ENCODE measurements around the gene CTXND1. TPM values are rescaled to one million over a fixed set of nuclear protein-coding genes. Genes with fewer than 3 reads are reported as not detected.
"Not testable (repeated sequence)": the region's sequence is repeated elsewhere in the genome, so short reads cannot be mapped to it uniquely, and the experiment has no call there.

Gene CTXND1
- total RNA-seq, 2 donors from 2014 or later: not detected

GRCh38 chr15:80163897-80164296 lies 88.1 kb downstream of the CTXND1 start:
- no peak overlapping the region for H3K27ac Mint-ChIP-seq
- H3K27me3 Mint-ChIP-seq: no peaks in the 10 kb centered on the region
- peaks cover 6% of the 10 kb centered on the region for H3K36me3 Mint-ChIP-seq (ENCODE audit: low read depth)
- no peak overlapping the region for H3K4me3 Mint-ChIP-seq
- H3K9me3 ChIP-seq (ENCODE audit: control insufficient read depth, low read length, poor library complexity, severe bottlenecking): no peaks in the 10 kb centered on the region
- peaks cover 7% of the 10 kb centered on the region for H3K4me1 Mint-ChIP-seq
- ATAC-seq (no peak), DNase-seq (no peak)

- no peak overlapping the region for H3K4me3 Mint-ChIP-seq
- peaks cover 7% of the 10 kb centered on the region for H3K4me1 Mint-ChIP-seq
- ATAC-seq (no peak), DNase-seq (no peak)
- H3K36me3 Mint-ChIP-seq (ENCODE audit: low read depth): peaks cover 6% of the 10 kb centered on the region
- no peaks in the 10 kb centered on the region for H3K27me3 Mint-ChIP-seq
- H3K27ac Mint-ChIP-seq: no peak overlapping the region
- no peaks in the 10 kb centered on the region for H3K9me3 ChIP-seq (ENCODE audit: control insufficient read depth, low read length, poor library complexity, severe bottlenecking)
These were observed 88.8 kb downstream of the CTXND1 start for GRCh38 chr15:80163217-80163616.

DNA sequence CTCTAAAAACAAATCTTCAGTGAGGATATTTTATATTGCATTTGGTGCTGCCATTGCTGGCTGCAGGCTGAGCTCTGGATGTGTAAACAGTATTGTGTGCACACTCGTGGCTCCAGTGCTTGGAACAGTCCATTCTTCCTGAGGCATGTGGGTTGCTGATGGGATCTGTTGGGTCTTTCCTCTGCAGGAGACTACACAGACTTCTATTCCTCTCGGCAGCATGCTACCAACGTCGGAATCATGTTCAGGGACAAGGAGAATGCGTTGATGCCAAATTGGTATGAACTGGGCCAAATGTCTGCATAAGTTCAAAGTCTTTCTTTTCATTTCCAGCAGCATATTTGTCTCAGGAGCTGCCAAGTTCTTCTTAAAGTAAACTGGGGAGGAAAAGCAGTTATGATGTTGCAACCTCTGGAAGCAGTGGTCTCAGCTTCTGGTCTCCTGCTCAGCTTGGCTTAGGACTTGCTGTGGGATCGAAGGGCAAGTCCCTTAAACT lies 89.9 kb downstream of the CTXND1 start:
- no peaks in the 10 kb centered on the region for H3K27me3 Mint-ChIP-seq
- H3K36me3 Mint-ChIP-seq (ENCODE audit: low read depth): peaks cover 6% of the 10 kb centered on the region
- ATAC-seq: no peak
- no peak overlapping the region for H3K4me3 Mint-ChIP-seq
- H3K4me1 Mint-ChIP-seq: peaks cover 7% of the 10 kb centered on the region
- DNase-seq: no peak
- no peak overlapping the region for H3K27ac Mint-ChIP-seq
- no peaks in the 10 kb centered on the region for H3K9me3 ChIP-seq (ENCODE audit: control insufficient read depth, low read length, poor library complexity, severe bottlenecking)

DNA sequence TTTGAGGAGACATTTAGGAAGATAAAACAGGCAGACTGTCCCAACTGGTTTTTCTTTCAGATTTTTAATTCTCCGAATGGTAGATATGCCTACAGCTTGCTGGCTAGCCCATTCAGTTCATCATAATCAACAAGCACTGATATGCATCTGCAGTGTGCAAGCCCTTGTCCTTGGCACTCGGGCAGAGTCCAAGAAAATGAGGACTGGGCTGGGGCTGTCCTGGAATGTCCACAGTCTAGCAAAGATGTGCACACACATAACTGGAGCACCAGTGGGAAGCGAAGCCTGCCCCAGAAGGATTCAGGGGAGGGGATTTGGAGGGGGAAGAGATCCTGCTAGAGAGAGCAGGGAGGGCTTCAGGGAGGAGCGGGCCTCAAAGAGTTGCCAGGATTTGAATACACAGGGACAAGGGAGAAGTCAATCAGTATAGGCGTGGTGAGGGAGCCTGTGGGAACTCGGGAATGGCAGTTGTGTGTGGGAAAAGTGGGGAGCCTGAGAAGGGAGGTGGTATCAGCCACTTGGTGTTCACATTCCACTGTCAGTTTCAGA lies 90.5 kb downstream of the CTXND1 start:
- no peak overlapping the region for H3K4me3 Mint-ChIP-seq
- H3K36me3 Mint-ChIP-seq (ENCODE audit: low read depth): peaks cover 6% of the 10 kb centered on the region
- H3K9me3 ChIP-seq (ENCODE audit: control insufficient read depth, low read length, poor library complexity, severe bottlenecking): no peaks in the 10 kb centered on the region
- H3K4me1 Mint-ChIP-seq: peaks cover 7% of the 10 kb centered on the region
- DNase-seq (no peak), ATAC-seq (no peak)
- H3K27ac Mint-ChIP-seq: peak overlapping the region; percentile 39
- no peaks in the 10 kb centered on the region for H3K27me3 Mint-ChIP-seq

- Mint-ChIP-seq H3K4me3 (no peak overlapping the region), H3K27me3 (no peaks in the 10 kb centered on the region), H3K36me3 (ENCODE audit: low read depth) (peaks cover 6% of the 10 kb centered on the region), H3K4me1 (peaks cover 7% of the 10 kb centered on the region), H3K27ac (peak overlapping the region; percentile 39)
- DNase-seq (no peak), ATAC-seq (peak; percentile 73)
- no peaks in the 10 kb centered on the region for H3K9me3 ChIP-seq (ENCODE audit: control insufficient read depth, low read length, poor library complexity, severe bottlenecking)
These were observed 91.3 kb downstream of the CTXND1 start for GRCh38 chr15:80160570-80161156.

DNA sequence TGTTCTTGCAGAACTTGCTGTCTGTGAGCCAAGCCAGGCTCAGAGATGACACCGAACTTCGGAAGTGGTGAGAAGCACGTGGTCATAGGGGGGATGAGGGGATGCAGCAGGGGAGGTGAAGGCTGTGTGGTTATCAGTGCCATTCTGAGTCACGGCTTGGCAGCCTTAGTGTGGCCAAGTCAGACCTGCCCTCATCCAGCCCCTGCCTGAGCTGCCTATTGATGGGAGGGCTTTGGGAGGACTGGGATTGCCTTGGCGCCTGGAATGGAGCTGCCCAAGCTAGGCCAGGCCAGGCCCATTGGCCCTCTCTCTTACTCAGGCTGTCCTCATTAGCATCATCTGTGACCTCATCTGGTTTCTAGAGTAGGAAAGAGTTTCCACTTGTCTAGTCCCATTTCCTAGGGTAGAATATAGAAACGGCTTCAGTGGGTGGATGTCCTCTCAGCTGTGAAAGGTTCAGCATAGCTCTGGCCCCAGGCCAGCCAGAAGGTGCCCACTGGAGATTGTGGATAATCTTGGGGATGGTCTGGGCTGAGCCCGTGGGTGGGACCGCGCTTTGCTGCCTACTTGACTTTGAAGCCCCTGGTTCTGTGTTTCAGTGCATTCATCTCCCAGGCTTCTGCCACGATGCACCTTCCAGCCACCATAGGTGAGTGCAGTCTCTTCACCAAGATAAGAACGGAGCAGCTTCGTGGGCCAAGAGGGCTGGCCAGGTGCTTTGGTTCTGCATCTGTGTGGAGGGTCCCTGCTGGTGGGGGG lies 92.0 kb downstream of the CTXND1 start:
- no peak for DNase-seq
- H3K9me3 ChIP-seq (ENCODE audit: control insufficient read depth, low read length, poor library complexity, severe bottlenecking): no peaks in the 10 kb centered on the region
- Mint-ChIP-seq H3K27me3 (no peaks in the 10 kb centered on the region), H3K4me3 (no peak overlapping the region), H3K4me1 (peaks cover 9% of the 10 kb centered on the region), H3K27ac (peak overlapping the region; percentile 39), H3K36me3 (ENCODE audit: low read depth) (peaks cover 6% of the 10 kb centered on the region)
- ATAC-seq: no peak

DNA sequence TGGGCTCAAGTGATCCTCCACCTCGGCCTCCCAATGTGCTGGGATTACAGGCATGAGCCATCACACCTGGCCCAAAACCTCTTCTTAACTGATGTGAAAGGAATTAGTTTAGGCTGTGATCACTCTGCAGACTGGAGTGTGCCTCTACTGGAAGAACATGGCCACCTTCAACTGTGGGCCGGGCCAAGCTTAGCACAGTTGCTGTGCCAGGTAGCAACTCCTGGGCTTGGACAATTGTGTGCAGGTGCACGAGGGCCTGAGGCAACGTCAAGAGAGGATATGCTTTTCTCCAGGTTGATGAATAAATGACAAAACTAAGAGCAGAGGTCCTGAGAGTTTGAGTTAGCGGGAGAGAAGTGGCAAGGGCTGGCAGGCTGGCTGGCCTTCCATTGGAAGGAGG lies 92.7 kb downstream of the CTXND1 start:
- H3K9me3 ChIP-seq (ENCODE audit: control insufficient read depth, low read length, poor library complexity, severe bottlenecking): no peaks in the 10 kb centered on the region
- DNase-seq: no peak
- Mint-ChIP-seq H3K36me3 (ENCODE audit: low read depth) (peaks cover 6% of the 10 kb centered on the region), H3K4me1 (peaks cover 14% of the 10 kb centered on the region), H3K27ac (no peak overlapping the region), H3K4me3 (no peak overlapping the region), H3K27me3 (no peaks in the 10 kb centered on the region)
- ATAC-seq: no peak

DNA sequence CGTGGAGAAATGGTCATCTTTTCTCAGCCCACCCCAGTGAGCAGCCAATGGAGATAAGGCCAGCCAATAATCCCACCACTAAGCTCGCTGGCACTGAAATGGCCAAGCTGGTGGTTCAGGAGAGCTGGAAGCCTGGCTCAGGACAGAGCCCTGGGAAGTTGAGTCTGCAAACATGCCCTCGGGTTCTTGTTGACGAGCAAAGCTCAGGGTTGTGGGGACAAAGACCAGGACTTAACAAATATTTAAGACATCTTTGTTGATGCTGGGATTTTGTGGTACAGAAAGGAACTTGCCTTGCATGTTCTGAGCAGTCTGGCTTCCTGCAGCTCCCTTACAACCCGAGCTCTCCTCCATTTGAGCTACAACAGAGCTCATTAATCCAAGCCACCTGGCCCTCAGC lies 94.8 kb downstream of the CTXND1 start:
- peaks cover 17% of the 10 kb centered on the region for H3K4me1 Mint-ChIP-seq
- H3K27ac Mint-ChIP-seq: no peak overlapping the region
- DNase-seq: no peak
- H3K4me3 Mint-ChIP-seq: no peak overlapping the region
- H3K27me3 Mint-ChIP-seq: no peaks in the 10 kb centered on the region
- ATAC-seq: no peak
- no peaks in the 10 kb centered on the region for H3K9me3 ChIP-seq (ENCODE audit: control insufficient read depth, low read length, poor library complexity, severe bottlenecking)
- peaks cover 3% of the 10 kb centered on the region for H3K36me3 Mint-ChIP-seq (ENCODE audit: low read depth)

- Mint-ChIP-seq H3K27me3 (no peaks in the 10 kb centered on the region), H3K4me3 (no peak overlapping the region), H3K4me1 (peaks cover 18% of the 10 kb centered on the region), H3K36me3 (ENCODE audit: low read depth) (no peaks in the 10 kb centered on the region), H3K27ac (no peak overlapping the region)
- H3K9me3 ChIP-seq (ENCODE audit: control insufficient read depth, low read length, poor library complexity, severe bottlenecking): no peaks in the 10 kb centered on the region
- ATAC-seq (no peak), DNase-seq (no peak)
These were observed 95.8 kb downstream of the CTXND1 start for GRCh38 chr15:80156176-80156720.

GRCh38 chr15:80155378-80156175 lies 96.4 kb downstream of the CTXND1 start:
- not testable (repeated sequence) for ATAC-seq; H3K9me3 ChIP-seq (ENCODE audit: control insufficient read depth, low read length, poor library complexity, severe bottlenecking); H3K36me3 Mint-ChIP-seq (ENCODE audit: low read depth); H3K27me3 Mint-ChIP-seq; DNase-seq
- H3K27ac Mint-ChIP-seq: peak overlapping the region; percentile 74
- H3K4me1 Mint-ChIP-seq: peaks cover 18% of the 10 kb centered on the region
- H3K4me3 Mint-ChIP-seq: peak overlapping the region; percentile 57

DNA sequence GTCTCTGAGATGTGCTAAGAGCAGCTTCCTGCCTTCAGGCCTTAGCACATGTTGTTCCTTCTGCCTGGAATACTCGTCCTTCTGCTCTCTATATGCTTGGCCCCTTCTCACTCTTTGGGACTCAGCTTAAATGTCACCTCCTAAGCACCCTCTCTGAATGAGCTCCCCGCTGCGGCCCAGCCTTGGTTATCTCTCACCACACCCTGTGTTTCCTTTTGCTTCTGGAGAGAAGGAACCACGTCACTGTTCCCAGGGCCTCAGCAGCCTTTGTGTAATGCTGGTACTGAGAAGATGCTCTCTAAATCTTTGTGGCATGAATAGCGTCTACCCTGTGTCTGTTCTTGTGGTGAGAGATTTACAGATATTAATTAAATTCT lies 97.0 kb downstream of the CTXND1 start:
- peak overlapping the region; percentile 74 for H3K27ac Mint-ChIP-seq
- ATAC-seq: no peak

GRCh38 chr15:80154336-80154735 lies 97.7 kb downstream of the CTXND1 start:
- H3K27ac Mint-ChIP-seq: peak overlapping the region; percentile 89
- ATAC-seq (no peak), DNase-seq (no peak)
- no peaks in the 10 kb centered on the region for H3K36me3 Mint-ChIP-seq (ENCODE audit: low read depth)
- no peaks in the 10 kb centered on the region for H3K9me3 ChIP-seq (ENCODE audit: control insufficient read depth, low read length, poor library complexity, severe bottlenecking)
- H3K4me3 Mint-ChIP-seq: no peak overlapping the region
- peaks cover 16% of the 10 kb centered on the region for H3K4me1 Mint-ChIP-seq
- H3K27me3 Mint-ChIP-seq: no peaks in the 10 kb centered on the region

More for the DNA sequence above, 97.0 kb downstream of the CTXND1 start:
- no peaks in the 10 kb centered on the region for H3K36me3 Mint-ChIP-seq (ENCODE audit: low read depth)
- no peaks in the 10 kb centered on the region for H3K27me3 Mint-ChIP-seq
- H3K4me3 Mint-ChIP-seq: peak overlapping the region; percentile 57
- H3K4me1 Mint-ChIP-seq: peaks cover 18% of the 10 kb centered on the region
- DNase-seq: no peak
- H3K9me3 ChIP-seq (ENCODE audit: control insufficient read depth, low read length, poor library complexity, severe bottlenecking): no peaks in the 10 kb centered on the region

DNA sequence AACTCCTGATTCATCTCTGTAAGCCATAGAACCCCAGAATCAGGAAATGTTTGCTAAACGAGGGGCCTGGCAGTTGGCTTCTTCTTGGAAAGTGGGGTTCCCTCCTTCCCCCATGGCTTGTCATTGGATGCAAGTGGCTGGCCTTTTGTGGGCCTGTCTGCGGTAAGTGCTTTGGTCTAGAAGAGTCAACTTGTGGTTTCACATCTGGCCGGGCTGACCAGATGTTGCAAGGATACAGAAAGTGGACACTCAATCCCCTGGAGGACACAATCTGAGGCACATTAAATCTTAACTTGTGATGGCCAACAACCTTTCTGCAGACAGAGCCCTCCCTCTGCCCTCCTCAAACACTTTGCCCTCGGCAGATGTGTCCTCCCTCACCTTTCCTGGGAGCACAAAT lies 98.1 kb downstream of the CTXND1 start:
- DNase-seq (no peak), ATAC-seq (no peak)
- Mint-ChIP-seq H3K4me3 (no peak overlapping the region), H3K27me3 (no peaks in the 10 kb centered on the region), H3K4me1 (peaks cover 14% of the 10 kb centered on the region), H3K36me3 (ENCODE audit: low read depth) (no peaks in the 10 kb centered on the region), H3K27ac (peak overlapping the region; percentile 89)
- H3K9me3 ChIP-seq (ENCODE audit: control insufficient read depth, low read length, poor library complexity, severe bottlenecking): no peaks in the 10 kb centered on the region
